ENCODE measurements around the gene HHIP. TPM values are rescaled to one million over a fixed set of nuclear protein-coding genes. Genes with fewer than 3 reads are reported as not detected.

Gene HHIP
- total RNA-seq, 1 donor from 2014 or later: 247 TPM

DNA sequence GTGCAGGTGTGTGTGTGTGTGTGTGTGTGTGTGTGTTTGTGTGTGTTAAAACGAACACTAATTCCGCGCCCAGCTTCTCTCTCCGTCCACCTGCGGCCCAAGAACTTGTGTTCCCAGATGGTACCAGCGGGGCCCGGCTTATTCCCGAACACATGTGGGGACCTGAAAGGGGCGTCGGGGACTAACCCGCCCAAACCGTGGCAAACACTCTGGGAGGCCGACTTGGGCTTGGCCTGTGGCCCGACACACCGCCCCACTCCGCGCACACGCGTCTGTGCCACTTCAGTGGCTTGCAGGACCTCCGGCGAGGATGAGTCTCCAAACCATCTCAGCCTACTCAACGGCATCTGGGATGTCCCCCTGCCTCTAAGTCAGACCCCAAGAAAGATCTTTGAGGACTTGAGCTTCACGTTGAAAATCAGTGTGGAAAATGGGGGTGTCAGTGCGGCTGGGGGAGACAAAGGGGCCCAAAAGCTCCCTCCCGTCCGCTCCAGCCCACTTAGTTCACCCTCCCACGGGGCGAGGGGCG lies 790 bp upstream of the HHIP start:
- Histone ChIP-seq H3K27me3 (peaks cover 33% of the 10 kb centered on the region), H3K4me3 (peak overlapping the region; percentile 50), H3K27ac (peak overlapping the region; percentile 67), H3K36me3 (no peaks in the 10 kb centered on the region), H3K4me1 (peaks cover 7% of the 10 kb centered on the region), H3K9me3 (no peaks in the 10 kb centered on the region)
- TF ChIP-seq CTCF (IDR thresholded peaks at IDR 0.05): no peak
- DNase-seq (peak; percentile 77), ATAC-seq (peak; percentile 49)
- intact Hi-C loops (cut with DNase I): no loop called here

GRCh38 chr4:144646523-144647094 lies 653 bp downstream of the HHIP start:
- ATAC-seq (peak; percentile 16), DNase-seq (no peak)
- TF ChIP-seq CTCF (IDR thresholded peaks at IDR 0.05): no peak

GRCh38 chr4:144647095-144647561 lies 1.2 kb downstream of the HHIP start:
- ATAC-seq (no peak), DNase-seq (no peak)
- intact Hi-C loops (cut with DNase I): no loop called here
- Histone ChIP-seq H3K4me1 (peaks cover 7% of the 10 kb centered on the region), H3K4me3 (peak overlapping the region; percentile 50), H3K27me3 (peaks cover 33% of the 10 kb centered on the region), H3K36me3 (no peaks in the 10 kb centered on the region), H3K9me3 (no peaks in the 10 kb centered on the region), H3K27ac (no peak overlapping the region)
- no peak for TF ChIP-seq CTCF (IDR thresholded peaks at IDR 0.05)

More at GRCh38 chr4:144646523-144647094, 653 bp downstream of the HHIP start:
- intact Hi-C loops (cut with DNase I): no loop called here
- H3K9me3 ChIP-seq: no peaks in the 10 kb centered on the region
- H3K4me1 ChIP-seq: peaks cover 7% of the 10 kb centered on the region
- peak overlapping the region; percentile 50 for H3K4me3 ChIP-seq
- no peaks in the 10 kb centered on the region for H3K36me3 ChIP-seq
- H3K27me3 ChIP-seq: peaks cover 33% of the 10 kb centered on the region
- H3K27ac ChIP-seq: peak overlapping the region; percentile 40

DNA sequence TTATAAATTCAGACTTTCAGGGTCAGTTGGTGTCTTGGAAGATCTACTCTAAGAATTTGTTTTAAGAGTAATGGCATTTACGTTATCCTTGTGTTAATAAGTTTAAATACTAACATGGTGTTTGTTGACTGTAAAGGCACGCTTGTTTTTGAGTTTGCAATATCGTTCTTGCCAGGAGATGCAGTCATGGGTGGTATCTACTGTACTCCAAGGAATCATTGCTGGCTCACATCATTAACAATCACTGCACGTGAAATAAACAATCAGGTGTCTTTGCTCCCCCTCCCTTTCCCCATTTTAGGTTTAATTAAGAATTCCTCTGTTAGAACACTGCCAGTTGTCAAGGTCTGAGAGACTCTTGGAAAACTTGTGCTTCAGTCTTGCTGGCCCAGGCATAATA lies 1.6 kb downstream of the HHIP start:
- TF ChIP-seq CTCF (IDR thresholded peaks at IDR 0.05): no peak
- ATAC-seq (no peak), DNase-seq (no peak)
- intact Hi-C loops (cut with DNase I): no loop called here
- peaks cover 7% of the 10 kb centered on the region for H3K4me1 ChIP-seq
- peak overlapping the region; percentile 50 for H3K4me3 ChIP-seq
- no peak overlapping the region for H3K27ac ChIP-seq
- peaks cover 33% of the 10 kb centered on the region for H3K27me3 ChIP-seq
- H3K9me3 ChIP-seq: no peaks in the 10 kb centered on the region
- H3K36me3 ChIP-seq: no peaks in the 10 kb centered on the region

GRCh38 chr4:144648042-144648441 lies 2.1 kb downstream of the HHIP start:
- DNase-seq (no peak), ATAC-seq (no peak)
- TF ChIP-seq CTCF (IDR thresholded peaks at IDR 0.05): no peak
- Histone ChIP-seq H3K9me3 (no peaks in the 10 kb centered on the region), H3K27ac (no peak overlapping the region), H3K4me3 (peak overlapping the region; percentile 50), H3K4me1 (peaks cover 7% of the 10 kb centered on the region), H3K27me3 (peaks cover 33% of the 10 kb centered on the region), H3K36me3 (no peaks in the 10 kb centered on the region)
- intact Hi-C loops (cut with DNase I): no loop called here

Data from upper lobe of right lung (tissue), 1 donor.